ENCODE measurements around the gene MYL12A.

GRCh38 chr18:3234457-3234856 is 13.1 kb upstream of the MYL12A start:
- TF ChIP-seq POLR2A (IDR thresholded peaks at IDR 0.05; ENCODE audit: borderline replicate concordance, extremely low read depth, insufficient read depth, insufficient read length) (no peak), CTCF (IDR thresholded peaks at IDR 0.05 in 2 of 3, conservative IDR thresholded peaks at IDR 0.05 in 1 of 3; ENCODE audit: borderline replicate concordance in 1 of 3, insufficient read depth in 1 of 3, low read depth in 2 of 3, low read length in 2 of 3) (no peak), POLR2AphosphoS5 (IDR thresholded peaks at IDR 0.05; ENCODE audit: low read depth, low read length) (no peak), EZH2 (IDR thresholded peaks at IDR 0.05) (no peak), SP1 (IDR thresholded peaks at IDR 0.05; ENCODE audit: low read depth) (no peak), YY1 (IDR thresholded peaks at IDR 0.05; ENCODE audit: extremely low read depth, insufficient replicate concordance, low read depth, low read length) (no peak), JUND (IDR thresholded peaks at IDR 0.05) (no peak), MAX (IDR thresholded peaks at IDR 0.05) (no peak)

Data from HCT116 (cell line).